Osteocyte (in vitro differentiated cells): ENCODE measurements around the gene GLIS1. TPM values are rescaled to one million over a fixed set of nuclear protein-coding genes. Genes with fewer than 3 reads are reported as not detected.
A peak's percentile ranks its signal among the peaks of the same experiment; 100 is the strongest.

Experiments used
- DNase-seq: peaks from one replicate; pipeline ENCODE4 v3.0.0; 2021; ENCODE audit warnings: mixed read lengths; ENCODE audit not compliant: unreplicated experiment; ENCODE audit errors: extremely low spot score
- H3K27ac Mint-ChIP-seq: one replicate; pipeline ENCODE4 v1.8.0; 2021; ENCODE audit warnings: mild to moderate bottlenecking, mixed read lengths; ENCODE audit not compliant: unreplicated experiment
- H3K27me3 Mint-ChIP-seq: one replicate; pipeline ENCODE4 v1.8.0; 2021; ENCODE audit warnings: mixed read lengths; ENCODE audit not compliant: unreplicated experiment
- H3K36me3 Mint-ChIP-seq: one replicate; pipeline ENCODE4 v1.8.0; 2021; ENCODE audit warnings: mixed read lengths; ENCODE audit not compliant: unreplicated experiment
- H3K4me1 Mint-ChIP-seq: one replicate; pipeline ENCODE4 v1.8.0; 2021; ENCODE audit warnings: mixed read lengths; ENCODE audit not compliant: unreplicated experiment
- H3K4me3 Mint-ChIP-seq: one replicate; pipeline ENCODE4 v1.8.0; 2021; ENCODE audit warnings: mild to moderate bottlenecking, moderate library complexity, mixed read lengths; ENCODE audit not compliant: unreplicated experiment
- H3K9me3 Mint-ChIP-seq: one replicate; pipeline ENCODE4 v1.8.0; 2021; ENCODE audit warnings: mixed read lengths; ENCODE audit not compliant: unreplicated experiment
- long read RNA-seq: library from polyadenylated mRNA; unstranded; transcript quantifications from one replicate; pipeline ENCODE4 v2.0.0, GENCODE V29; 2021
- total RNA-seq: library from RNA; stranded (reverse); gene quantifications from 2 replicates; pipeline ENCODE4 v1.2.1, GENCODE V29; 2021
- TF ChIP-seq, protein P1 (sequence below): fragments of 200-600 bp; sonication (generic); IDR thresholded peaks from 2 replicates; pipeline ENCODE4 v1.5.0; 2021; ENCODE audit warnings: antibody characterized with exemption, mild to moderate bottlenecking, moderate library complexity

The GLIS1 gene
- total RNA-seq = 38.0 and 38.3 TPM in 2 replicates
- long read RNA-seq, partial matches to known transcripts = 2 of 15 reads
- long read RNA-seq, other reads (novel, unspliced or antisense) = 13 of 15 reads

GRCh38 chr1:53739109-53739681 is at the start of gene GLIS1:
GLIS1 (minus strand) TSS chr1:53739164; CDS start chr1:53738064, 1,100 bp downstream.
- TF ChIP-seq, protein P1, sequence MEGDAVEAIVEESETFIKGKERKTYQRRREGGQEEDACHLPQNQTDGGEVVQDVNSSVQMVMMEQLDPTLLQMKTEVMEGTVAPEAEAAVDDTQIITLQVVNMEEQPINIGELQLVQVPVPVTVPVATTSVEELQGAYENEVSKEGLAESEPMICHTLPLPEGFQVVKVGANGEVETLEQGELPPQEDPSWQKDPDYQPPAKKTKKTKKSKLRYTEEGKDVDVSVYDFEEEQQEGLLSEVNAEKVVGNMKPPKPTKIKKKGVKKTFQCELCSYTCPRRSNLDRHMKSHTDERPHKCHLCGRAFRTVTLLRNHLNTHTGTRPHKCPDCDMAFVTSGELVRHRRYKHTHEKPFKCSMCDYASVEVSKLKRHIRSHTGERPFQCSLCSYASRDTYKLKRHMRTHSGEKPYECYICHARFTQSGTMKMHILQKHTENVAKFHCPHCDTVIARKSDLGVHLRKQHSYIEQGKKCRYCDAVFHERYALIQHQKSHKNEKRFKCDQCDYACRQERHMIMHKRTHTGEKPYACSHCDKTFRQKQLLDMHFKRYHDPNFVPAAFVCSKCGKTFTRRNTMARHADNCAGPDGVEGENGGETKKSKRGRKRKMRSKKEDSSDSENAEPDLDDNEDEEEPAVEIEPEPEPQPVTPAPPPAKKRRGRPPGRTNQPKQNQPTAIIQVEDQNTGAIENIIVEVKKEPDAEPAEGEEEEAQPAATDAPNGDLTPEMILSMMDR = peak; percentile 19
- peak within 1 kb of the TSS; percentile 89 for H3K27ac Mint-ChIP-seq
- H3K27me3 Mint-ChIP-seq = no peaks in the 10 kb centered on the region
- peak; percentile 98 for DNase-seq
- H3K9me3 Mint-ChIP-seq = peaks cover 5% of the 10 kb centered on the region
- H3K36me3 Mint-ChIP-seq = peaks cover 5% of the 10 kb centered on the region
- peaks cover 53% of the 10 kb centered on the region for H3K4me1 Mint-ChIP-seq
- peak within 1 kb of the TSS; percentile 85 for H3K4me3 Mint-ChIP-seq

- TF ChIP-seq, protein P1 = no peak
- Mint-ChIP-seq H3K4me1 (peaks cover 2% of the 10 kb centered on the region), H3K36me3 (peaks cover 12% of the 10 kb centered on the region), H3K9me3 (no peaks in the 10 kb centered on the region), H3K4me3 (no peak overlapping the region), H3K27ac (no peak overlapping the region), H3K27me3 (no peaks in the 10 kb centered on the region)
- no peak for DNase-seq
Observed at GRCh38 chr1:53787655-53788054, 48.7 kb upstream of the GLIS1 start.

- Mint-ChIP-seq H3K9me3 (no peaks in the 10 kb centered on the region), H3K4me3 (no peak overlapping the region), H3K27ac (no peak overlapping the region), H3K4me1 (peaks cover 12% of the 10 kb centered on the region), H3K27me3 (no peaks in the 10 kb centered on the region), H3K36me3 (peaks cover 6% of the 10 kb centered on the region)
- DNase-seq = no peak
- TF ChIP-seq, protein P1 = no peak
Observed at GRCh38 chr1:53783056-53783455, 44.1 kb upstream of the GLIS1 start.

DNA sequence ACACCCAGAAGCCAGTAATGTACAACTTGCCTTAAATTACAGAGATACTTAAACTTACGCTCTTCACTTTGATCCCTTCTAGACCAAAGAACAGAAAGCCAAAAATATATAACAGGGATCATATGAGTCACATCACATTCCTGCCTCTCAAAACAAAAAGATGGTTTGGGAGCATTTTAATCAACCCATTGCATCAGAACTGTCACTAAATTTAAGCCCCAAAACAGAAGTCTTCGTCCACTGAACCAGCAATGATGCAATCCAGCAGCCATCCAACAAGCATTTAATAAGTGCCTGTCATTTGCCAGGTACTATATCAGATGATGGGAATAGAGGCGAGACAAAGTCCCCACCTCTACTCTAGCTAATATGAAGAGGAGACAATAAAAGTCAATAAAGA is 42.7 kb upstream of the GLIS1 start:
- Mint-ChIP-seq H3K36me3 (peaks cover 11% of the 10 kb centered on the region), H3K9me3 (peaks cover 4% of the 10 kb centered on the region), H3K4me1 (peaks cover 10% of the 10 kb centered on the region), H3K27ac (peak overlapping the region; percentile 48), H3K27me3 (no peaks in the 10 kb centered on the region), H3K4me3 (no peak overlapping the region)
- TF ChIP-seq, protein P1 = no peak
- no peak for DNase-seq

- TF ChIP-seq, protein P1 = no peak
- Mint-ChIP-seq H3K9me3 (peaks cover 4% of the 10 kb centered on the region), H3K27me3 (no peaks in the 10 kb centered on the region), H3K36me3 (peaks cover 10% of the 10 kb centered on the region), H3K27ac (no peak overlapping the region), H3K4me1 (peaks cover 10% of the 10 kb centered on the region), H3K4me3 (no peak overlapping the region)
- no peak for DNase-seq
Observed at GRCh38 chr1:53777272-53777671, 38.3 kb upstream of the GLIS1 start.
